ENCODE results near the gene ASB15.

Gene ASB15

DNA sequence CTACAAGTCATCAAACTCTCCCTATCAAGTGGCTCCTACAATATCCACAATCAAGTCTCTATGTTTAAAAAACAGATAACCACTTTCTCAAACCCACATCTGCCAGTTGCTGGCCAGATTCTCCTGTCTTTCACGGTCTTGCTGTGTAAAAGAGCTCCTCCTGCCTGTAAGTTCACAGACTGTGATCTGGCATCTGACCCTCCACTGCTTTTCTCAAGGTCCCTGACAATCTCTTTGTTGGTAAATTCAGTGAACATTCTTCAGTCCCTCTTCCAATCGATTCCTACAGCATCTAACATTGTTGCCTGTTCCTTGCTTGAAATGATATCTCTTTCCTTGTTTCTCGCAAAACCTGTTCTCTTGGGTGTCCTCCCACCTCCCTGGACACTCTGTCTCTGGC lies 35.6 kb downstream of the ASB15 start:
- DNase-seq: no peak

- no peak for DNase-seq
These were observed 36.3 kb downstream of the ASB15 start for GRCh38 chr7:123637878-123638277.

GRCh38 chr7:123639631-123640030 lies 38.0 kb downstream of the ASB15 start:
- DNase-seq: no peak

DNA sequence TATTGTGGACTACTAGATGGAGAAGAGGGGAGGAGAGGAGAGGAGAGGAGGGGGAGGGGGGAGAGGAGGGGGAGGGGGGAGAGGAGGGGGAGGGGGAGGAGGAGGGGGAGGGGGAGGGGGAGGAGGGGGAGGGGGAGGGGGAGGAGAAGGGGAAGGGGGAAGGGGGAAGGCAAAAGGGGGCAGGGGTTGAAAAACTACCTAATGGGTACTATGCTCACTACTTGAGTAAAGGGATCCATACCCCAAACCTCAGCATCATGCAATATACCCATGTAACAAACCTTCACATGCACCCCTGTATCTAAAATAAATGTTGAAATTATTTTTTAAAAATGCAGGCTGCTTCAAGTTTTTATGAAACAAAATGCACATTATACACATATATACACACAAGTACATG lies 39.0 kb downstream of the ASB15 start:
- DNase-seq: no peak

- no peak for DNase-seq
These were observed 40.3 kb downstream of the ASB15 start for GRCh38 chr7:123641901-123642300.

- DNase-seq: peak in 3 of 4 experiments; percentile 15 to 24 (median 17)
These were observed 42.1 kb downstream of the ASB15 start for GRCh38 chr7:123643495-123644441.

GRCh38 chr7:123645516-123645915 lies 43.9 kb downstream of the ASB15 start:
- DNase-seq: no peak

DNA sequence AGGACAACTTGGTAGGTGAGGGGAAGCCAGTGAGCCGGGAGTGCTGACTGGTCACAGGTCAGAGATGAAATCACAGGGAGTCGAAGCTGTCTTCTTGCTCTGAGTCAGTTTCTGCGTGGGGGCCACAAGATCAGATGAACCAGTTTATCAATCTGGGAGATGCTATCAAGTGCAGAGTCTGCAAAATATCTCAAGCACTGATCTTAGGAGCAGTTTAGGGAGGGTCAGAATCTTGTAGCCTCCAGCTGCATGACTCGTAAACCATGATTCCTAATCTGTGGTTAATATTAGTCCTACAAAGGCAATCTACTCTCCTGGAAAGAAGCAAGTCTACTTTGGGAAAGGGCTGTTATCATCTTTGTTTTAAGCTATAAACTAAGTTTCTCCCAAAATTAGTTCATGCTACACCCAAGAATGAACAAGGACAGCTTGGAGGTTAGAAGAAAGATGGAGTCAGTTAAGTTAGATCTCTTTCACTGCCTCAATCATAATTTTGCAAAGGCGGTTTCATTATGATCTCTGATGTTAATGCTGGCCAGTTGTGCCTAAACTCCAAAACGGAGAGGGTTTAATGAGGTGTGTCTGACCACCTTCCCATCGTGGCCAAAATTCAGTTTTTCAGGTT lies 45.6 kb downstream of the ASB15 start:
- DNase-seq: no peak

DNA sequence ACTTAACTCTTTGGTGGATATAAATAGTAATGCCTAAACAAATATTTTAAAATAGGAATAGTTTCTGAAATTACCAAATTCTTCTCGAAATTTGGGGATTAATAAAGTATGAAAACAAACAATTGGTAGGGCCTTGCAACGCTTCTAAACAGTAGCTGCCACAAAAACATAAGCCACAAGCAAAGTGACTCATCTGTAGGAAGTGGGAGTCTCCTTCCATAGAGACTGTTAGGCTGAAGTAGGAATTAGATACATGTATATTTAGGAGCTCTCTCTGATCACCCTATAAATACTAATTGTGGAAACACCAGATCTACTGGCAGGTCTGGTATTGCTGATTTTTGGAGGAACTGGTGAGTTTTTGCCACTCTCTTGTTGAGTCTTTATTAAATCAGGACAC lies 48.3 kb downstream of the ASB15 start:
- no peak for DNase-seq

DNA sequence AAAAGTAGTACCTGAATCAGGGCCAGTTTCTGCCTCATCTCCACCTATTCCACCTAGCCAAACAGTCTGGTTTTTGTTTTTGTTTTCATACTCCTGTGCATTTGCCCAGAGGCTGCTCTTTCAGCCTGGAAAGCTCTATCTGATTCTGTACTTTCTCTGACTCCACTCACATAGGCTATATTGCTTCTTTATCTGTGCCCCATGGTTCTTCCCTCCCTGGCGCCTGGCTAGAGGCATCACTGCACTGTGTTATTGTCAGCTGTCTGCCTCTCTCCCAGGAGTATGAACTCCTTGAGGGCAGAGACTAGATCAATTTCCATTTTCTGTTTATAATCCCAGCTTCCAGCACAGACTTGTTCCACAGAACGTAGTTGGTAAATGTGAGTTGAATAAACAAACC lies 49.0 kb downstream of the ASB15 start:
- no peak for DNase-seq

GRCh38 chr7:123652406-123652805 lies 50.8 kb downstream of the ASB15 start:
- DNase-seq: no peak

- DNase-seq: no peak
These were observed 51.5 kb downstream of the ASB15 start for GRCh38 chr7:123653162-123653561.

DNA sequence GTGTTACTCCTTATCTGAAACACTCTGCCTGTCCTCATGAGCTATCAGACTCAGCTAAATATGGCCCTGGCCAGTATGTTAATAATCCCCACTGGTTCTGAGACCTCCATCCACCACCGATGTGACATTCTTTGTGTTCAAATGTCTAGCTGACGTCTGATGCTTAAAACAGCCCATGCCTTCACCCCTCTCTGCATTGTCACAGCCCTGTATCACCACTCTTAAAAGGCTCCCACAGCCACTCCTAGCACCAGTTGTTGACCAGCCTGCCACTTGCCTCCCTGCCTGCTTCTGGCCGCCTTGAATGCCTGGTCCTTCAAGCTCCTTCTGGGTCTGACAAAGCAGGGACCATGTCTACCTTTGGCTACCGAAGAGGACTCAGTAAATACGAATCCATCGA lies 54.0 kb downstream of the ASB15 start, which contains the start of gene LMOD2:
Gene LMOD2, plus strand, starts transcription at position 253 of the 400 bp plus-strand sequence. Its CDS starts 98 bp downstream, at position 351.
- no peak for DNase-seq

DNA sequence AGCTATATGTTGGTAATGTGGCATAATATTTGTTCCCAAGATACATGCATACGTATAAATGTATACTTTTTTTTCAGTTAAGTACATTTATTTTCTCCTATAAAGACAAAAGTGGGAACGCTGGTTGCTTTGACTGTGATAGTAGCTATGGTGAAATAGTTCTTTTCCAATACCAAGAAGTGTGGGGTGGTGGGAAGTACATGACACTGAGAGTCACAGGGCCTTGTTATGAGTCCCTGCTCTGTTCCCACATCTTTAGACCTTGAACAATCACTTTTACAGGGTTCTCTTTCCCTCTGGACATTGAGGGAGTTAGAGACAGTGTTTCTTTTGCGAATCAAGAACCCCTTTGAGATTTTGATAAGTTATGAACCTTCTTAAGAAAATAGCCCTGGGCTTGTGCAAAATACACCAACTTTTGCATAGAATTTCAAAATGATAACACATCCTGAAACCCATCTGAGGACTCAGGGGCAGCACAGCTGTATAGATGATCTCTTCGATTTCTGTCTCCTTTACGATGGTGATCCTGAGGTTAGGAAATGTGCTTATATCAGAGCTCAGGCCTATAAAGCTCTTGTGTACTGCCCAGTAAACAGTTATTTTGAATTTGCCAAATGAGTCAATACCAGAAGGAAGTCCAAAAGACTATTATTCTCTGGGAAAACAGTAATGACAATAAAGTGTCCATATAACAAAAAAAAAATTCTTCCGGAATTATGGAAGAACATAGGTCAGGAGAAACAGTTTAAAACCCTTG lies 55.1 kb downstream of the ASB15 start:
- DNase-seq: no peak

- DNase-seq: no peak
These were observed 55.7 kb downstream of the ASB15 start for GRCh38 chr7:123657304-123657685.

GRCh38 chr7:123658023-123658422 lies 56.4 kb downstream of the ASB15 start:
- DNase-seq: no peak

DNA sequence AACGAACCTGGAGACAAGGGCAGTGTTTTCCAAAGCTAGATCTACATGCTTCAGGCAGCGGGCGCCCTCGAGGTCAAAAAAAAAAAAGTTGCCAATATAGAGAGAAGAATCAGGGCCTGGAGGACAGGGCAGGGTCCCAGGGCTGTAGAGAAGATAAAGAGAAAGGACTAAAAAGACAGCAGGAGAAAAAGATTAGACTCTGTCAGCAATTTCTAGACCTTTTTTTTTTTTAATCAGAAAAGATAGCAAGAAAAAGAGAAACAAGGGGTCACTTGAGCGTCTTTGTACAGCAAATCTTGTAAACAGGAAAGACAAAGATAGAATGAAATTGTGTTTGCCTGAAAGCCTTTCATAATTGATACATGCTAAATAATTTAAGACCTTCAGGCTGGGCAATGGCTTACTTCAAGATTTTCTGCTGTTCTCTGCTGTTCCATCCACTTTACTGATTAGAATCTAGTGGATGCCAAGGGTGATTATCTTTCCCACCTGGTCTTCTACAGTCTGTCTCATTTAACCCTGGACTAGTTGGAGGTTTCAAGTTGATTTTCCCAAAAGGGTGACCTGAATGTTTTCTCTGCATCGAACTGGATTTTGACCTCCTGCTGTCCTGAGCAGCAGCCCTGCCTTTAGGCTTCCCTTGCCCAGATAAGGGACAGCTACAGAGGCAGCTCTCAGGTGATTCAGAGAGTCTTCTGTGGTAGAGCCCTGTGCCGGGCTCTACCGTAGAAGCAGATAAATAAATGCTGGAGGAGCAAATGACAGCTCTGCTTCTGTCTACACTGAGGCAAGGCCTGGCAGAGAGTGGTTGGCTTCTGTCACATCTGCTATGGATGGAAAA lies 59.1 kb downstream of the ASB15 start:
- no peak for DNase-seq

GRCh38 chr7:123661765-123662164 lies 60.1 kb downstream of the ASB15 start:
- DNase-seq: no peak

DNA sequence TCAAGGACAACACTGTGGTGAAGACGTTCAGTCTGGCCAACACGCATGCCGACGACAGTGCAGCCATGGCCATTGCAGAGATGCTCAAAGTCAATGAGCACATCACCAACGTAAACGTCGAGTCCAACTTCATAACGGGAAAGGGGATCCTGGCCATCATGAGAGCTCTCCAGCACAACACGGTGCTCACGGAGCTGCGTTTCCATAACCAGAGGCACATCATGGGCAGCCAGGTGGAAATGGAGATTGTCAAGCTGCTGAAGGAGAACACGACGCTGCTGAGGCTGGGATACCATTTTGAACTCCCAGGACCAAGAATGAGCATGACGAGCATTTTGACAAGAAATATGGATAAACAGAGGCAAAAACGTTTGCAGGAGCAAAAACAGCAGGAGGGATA lies 60.7 kb downstream of the ASB15 start:
- no peak for DNase-seq

DNA sequence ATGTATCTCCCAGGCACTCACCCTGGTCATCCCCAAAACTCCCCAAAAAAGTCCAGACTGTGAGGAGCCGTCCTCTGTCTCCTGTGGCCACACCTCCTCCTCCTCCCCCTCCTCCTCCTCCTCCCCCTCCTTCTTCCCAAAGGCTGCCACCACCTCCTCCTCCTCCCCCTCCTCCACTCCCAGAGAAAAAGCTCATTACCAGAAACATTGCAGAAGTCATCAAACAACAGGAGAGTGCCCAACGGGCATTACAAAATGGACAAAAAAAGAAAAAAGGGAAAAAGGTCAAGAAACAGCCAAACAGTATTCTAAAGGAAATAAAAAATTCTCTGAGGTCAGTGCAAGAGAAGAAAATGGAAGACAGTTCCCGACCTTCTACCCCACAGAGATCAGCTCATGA lies 61.1 kb downstream of the ASB15 start:
- DNase-seq: no peak

DNA sequence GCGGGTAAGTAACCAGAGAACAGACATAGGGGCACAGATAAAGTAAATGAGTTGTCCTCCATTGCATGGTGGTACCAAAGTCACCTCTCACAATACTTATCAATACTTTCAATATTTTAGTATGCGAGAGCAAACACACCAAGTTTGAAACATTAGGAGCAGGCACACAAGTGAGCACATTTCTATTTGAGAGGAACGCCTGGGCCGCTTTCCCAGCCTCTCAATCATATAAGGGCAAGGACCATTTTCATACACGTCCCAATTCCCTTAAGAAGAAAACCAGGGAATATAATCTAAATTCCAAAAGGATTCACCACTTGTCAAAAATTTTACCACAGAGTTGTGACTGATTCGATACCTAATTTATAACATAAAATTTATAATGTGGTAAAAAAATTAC lies 61.6 kb downstream of the ASB15 start:
- no peak for DNase-seq

- DNase-seq: no peak
These were observed 63.5 kb downstream of the ASB15 start for GRCh38 chr7:123665157-123665556.

Data from suppressor macrophage (primary cell).